ENCODE data around the gene PSME4. TPM values are rescaled to one million over a fixed set of nuclear protein-coding genes. Genes with fewer than 3 reads are reported as not detected.

Gene PSME4
- total and polyA plus RNA-seq, 2 of the 13 experiments (the other 11 are each of a cell fraction or from before 2014, with no cell fraction given), result 52.1 to 77.8 TPM

DNA sequence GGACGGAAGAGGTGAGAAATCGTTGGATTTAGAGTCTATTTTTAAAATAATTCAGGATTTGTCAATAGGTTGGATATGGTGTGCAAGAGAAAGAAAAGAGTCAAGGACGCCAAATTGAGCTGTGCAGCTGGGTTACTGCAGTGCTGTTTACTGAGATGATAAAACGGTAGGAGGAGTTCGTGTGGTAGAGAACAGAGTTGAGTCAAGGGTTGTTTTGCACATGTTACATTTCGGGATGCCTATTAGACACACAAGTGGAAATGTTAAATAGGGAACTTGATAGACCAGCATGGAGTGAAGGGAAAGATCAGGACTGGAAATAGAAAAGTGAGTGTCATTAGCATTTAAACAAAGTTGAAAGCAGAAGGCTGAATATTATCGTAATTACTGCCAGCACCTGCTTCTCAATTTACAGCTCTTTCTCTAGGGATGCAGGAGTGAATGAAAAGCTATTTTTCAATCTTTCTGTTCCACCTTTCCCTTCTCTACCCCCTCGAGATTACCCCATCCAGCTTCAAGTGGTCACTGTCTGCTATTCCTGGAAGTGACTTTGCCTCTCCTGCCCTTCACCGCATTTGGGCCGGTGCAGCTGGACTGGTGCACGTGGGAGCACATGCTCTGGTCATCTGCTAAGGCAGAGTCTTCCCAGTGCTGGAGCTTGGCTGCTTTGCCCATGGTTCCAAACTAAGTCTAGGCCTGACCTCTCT is 141.4 kb downstream of the PSME4 start (continued):
- TF ChIP-seq, protein P1, sequence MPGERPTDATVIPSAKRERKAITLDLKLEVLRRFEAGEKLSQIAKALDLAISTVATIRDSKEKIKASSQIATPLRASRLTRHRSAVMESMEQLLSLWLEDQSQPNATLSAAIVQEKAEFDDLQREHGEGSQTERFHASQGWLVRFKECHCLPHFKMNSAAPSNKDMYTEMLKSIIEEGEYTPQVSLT (CRISPR knock-in tag; IDR thresholded peaks at IDR 0.05; ENCODE audit: borderline replicate concordance, low read depth), result no peak
- TF ChIP-seq GTF3A (CRISPR knock-in tag; conservative IDR thresholded peaks at IDR 0.05) (no peak), NBN (conservative IDR thresholded peaks at IDR 0.05) (no peak), ZNF605 (CRISPR knock-in tag; IDR thresholded peaks at IDR 0.05) (0 out of 2 replicates have a peak, but pooled peaks have one; percentile 34), RARA (CRISPR knock-in tag; IDR thresholded peaks at IDR 0.05) (peak; percentile 11; the same call in 1 of the 2 replicates), ZKSCAN5 (CRISPR knock-in tag; IDR thresholded peaks at IDR 0.05) (no peak), KDM5A (IDR thresholded peaks at IDR 0.05; ENCODE audit: borderline replicate concordance, low read length) (no peak), HNF4G (IDR thresholded peaks at IDR 0.05; ENCODE audit: borderline replicate concordance, low read depth, low read length) (no peak), HNF4G (CRISPR knock-in tag; IDR thresholded peaks at IDR 0.05; ENCODE audit: borderline replicate concordance, low read depth) (no peak), ZNF326 (CRISPR knock-in tag; IDR thresholded peaks at IDR 0.05; ENCODE audit: borderline replicate concordance) (no peak), JUN (CRISPR knock-in tag; IDR thresholded peaks at IDR 0.05) (0 out of 2 replicates have a peak, but pooled peaks have one; percentile 25), ZNF549 (CRISPR knock-in tag; IDR thresholded peaks at IDR 0.05) (no peak), DNMT3B (CRISPR knock-in tag; conservative IDR thresholded peaks at IDR 0.05) (no peak), ZMYM3 (CRISPR knock-in tag; IDR thresholded peaks at IDR 0.05) (0 out of 2 replicates have a peak, but pooled peaks have one; percentile 34), ZFP36 (IDR thresholded peaks at IDR 0.05; ENCODE audit: borderline replicate concordance, low read depth, low read length, partially characterized antibody) (no peak), ZNF792 (CRISPR knock-in tag; IDR thresholded peaks at IDR 0.05) (no peak), ZFYVE20 (CRISPR knock-in tag; IDR thresholded peaks at IDR 0.05; ENCODE audit: borderline replicate concordance, low read depth) (no peak), ZNF263 (CRISPR knock-in tag; IDR thresholded peaks at IDR 0.05) (peak; percentile 24; the same call in 1 of the 2 replicates), GATAD2A (CRISPR knock-in tag; IDR thresholded peaks at IDR 0.05) (peak; percentile 42; the same call in 1 of the 2 replicates), FOXP1 (IDR thresholded peaks at IDR 0.05) (no peak), FOXP1 (CRISPR knock-in tag; IDR thresholded peaks at IDR 0.05) (peak; percentile 22; the same call in 1 of the 2 replicates), ZMYM4 (CRISPR knock-in tag; IDR thresholded peaks at IDR 0.05) (0 out of 2 replicates have a peak, but pooled peaks have one; percentile 40), ZNF543 (CRISPR knock-in tag; IDR thresholded peaks at IDR 0.05) (no peak), FOXA1 (IDR thresholded peaks at IDR 0.05) (no peak), FOXA1 (CRISPR knock-in tag; IDR thresholded peaks at IDR 0.05) (0 out of 2 replicates have a peak, but pooled peaks have one; percentile 22)
- TF ChIP-seq, protein P2, sequence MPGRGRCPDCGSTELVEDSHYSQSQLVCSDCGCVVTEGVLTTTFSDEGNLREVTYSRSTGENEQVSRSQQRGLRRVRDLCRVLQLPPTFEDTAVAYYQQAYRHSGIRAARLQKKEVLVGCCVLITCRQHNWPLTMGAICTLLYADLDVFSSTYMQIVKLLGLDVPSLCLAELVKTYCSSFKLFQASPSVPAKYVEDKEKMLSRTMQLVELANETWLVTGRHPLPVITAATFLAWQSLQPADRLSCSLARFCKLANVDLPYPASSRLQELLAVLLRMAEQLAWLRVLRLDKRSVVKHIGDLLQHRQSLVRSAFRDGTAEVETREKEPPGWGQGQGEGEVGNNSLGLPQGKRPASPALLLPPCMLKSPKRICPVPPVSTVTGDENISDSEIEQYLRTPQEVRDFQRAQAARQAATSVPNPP (CRISPR knock-in tag; IDR thresholded peaks at IDR 0.05), result no peak
- TF ChIP-seq, protein P3, sequence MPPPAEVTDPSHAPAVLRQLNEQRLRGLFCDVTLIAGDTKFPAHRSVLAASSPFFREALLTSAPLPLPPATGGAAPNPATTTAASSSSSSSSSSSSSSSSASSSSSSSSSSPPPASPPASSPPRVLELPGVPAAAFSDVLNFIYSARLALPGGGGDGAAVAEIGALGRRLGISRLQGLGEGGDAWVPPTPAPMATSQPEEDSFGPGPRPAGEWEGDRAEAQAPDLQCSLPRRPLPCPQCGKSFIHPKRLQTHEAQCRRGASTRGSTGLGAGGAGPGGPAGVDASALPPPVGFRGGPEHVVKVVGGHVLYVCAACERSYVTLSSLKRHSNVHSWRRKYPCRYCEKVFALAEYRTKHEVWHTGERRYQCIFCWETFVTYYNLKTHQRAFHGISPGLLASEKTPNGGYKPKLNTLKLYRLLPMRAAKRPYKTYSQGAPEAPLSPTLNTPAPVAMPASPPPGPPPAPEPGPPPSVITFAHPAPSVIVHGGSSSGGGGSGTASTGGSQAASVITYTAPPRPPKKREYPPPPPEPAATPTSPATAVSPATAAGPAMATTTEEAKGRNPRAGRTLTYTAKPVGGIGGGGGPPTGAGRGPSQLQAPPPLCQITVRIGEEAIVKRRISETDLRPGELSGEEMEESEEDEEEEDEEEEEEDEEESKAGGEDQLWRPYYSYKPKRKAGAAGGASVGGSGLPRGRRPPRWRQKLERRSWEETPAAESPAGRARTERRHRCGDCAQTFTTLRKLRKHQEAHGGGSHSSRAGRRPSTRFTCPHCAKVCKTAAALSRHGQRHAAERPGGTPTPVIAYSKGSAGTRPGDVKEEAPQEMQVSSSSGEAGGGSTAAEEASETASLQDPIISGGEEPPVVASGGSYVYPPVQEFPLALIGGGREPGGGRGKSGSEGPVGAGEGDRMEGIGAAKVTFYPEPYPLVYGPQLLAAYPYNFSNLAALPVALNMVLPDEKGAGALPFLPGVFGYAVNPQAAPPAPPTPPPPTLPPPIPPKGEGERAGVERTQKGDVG (CRISPR knock-in tag; IDR thresholded peaks at IDR 0.05; ENCODE audit: borderline replicate concordance), result peak; percentile 36; the same call in 1 of the 2 replicates

All from HepG2 (cell line).